Measurements from ENCODE around the gene CD300LB.

CD300LB gene

GRCh38 chr17:74516561-74517328 lies 14.5 kb downstream of the CD300LB start:
- no peak for DNase-seq
- in situ Hi-C loops (cut with HindIII; ENCODE audit: low pct_ligation_motif_present, low sequenced_read_pairs), result no loop called here
- H3K27me3 ChIP-seq (replicated peaks), result no peaks in the 10 kb centered on the region
- no peak overlapping the region for H3K27ac ChIP-seq
- H3K4me3 ChIP-seq (ENCODE audit: low read depth, low read length), result no peak overlapping the region
- H3K36me3 ChIP-seq (replicated peaks), result no peaks in the 10 kb centered on the region
- no peak for TF ChIP-seq CTCF (IDR thresholded peaks at IDR 0.05; ENCODE audit: low read depth, low read length, missing control alignments)

DNA sequence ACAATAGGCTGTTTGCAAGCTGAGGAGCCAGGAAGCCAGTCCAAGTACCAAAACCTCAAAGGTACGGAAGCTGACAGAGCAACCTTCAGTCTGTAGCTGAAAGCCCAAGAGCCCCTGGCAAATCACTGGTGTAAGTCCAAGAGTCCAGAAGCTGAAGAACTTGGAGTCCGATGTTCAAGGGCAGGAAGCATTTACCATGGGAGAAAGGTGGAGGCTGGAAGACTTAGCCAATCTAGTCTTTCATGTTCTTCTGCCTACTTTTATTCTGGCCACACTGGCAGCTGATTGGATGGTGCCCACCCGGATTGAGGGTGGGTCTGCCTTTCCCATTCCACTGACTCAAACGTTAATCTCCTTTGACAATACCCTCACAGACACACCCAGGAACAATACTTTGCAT lies 15.3 kb downstream of the CD300LB start:
- no peak for DNase-seq
- Histone ChIP-seq H3K36me3 (replicated peaks) (no peaks in the 10 kb centered on the region), H3K27me3 (replicated peaks) (no peaks in the 10 kb centered on the region), H3K27ac (no peak overlapping the region), H3K4me3 (ENCODE audit: low read depth, low read length) (no peak overlapping the region)
- in situ Hi-C loops (cut with HindIII; ENCODE audit: low pct_ligation_motif_present, low sequenced_read_pairs), result no loop called here
- TF ChIP-seq CTCF (IDR thresholded peaks at IDR 0.05; ENCODE audit: low read depth, low read length, missing control alignments), result no peak

DNA sequence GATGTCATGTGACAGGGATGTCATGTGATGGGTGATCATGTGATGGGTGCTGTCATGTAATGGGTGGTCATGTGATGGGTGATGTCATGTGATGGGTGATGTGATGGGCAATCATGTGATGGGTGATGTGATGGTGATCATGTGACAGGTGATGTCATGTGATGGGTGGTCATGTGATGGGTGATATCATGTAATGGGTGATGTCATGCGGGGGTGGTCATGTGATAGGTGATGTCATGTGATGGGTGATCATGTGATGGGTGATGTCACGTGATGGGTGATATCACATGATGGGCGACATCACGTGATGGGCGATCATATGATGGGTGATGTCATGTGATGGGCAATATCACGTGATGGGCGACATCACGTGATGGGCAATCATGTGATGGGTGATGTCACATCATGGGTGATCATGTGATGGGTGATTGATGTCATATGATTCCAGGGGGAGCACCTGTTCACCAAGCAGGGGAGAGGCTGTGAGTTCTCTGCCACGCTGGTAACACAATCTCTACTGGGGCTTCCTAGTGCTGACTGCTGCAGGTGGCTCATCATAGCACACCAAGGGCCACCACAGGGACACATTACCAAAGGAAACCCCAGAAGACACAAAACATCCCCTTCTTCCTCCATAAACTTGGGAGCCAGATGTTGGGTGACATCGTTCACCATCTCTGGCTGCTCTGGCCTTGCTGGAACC lies 16.5 kb downstream of the CD300LB start:
- in situ Hi-C loops (cut with HindIII; ENCODE audit: low pct_ligation_motif_present, low sequenced_read_pairs), result no loop called here
- no peak overlapping the region for H3K27ac ChIP-seq

GRCh38 chr17:74513987-74514631 lies 17.2 kb downstream of the CD300LB start:
- H3K36me3 ChIP-seq (replicated peaks), result no peaks in the 10 kb centered on the region
- no peak overlapping the region for H3K27ac ChIP-seq
- in situ Hi-C loops (cut with HindIII; ENCODE audit: low pct_ligation_motif_present, low sequenced_read_pairs), result no loop called here
- no peak overlapping the region for H3K4me3 ChIP-seq (ENCODE audit: low read depth, low read length)
- peak; percentile 18 for DNase-seq
- TF ChIP-seq CTCF (IDR thresholded peaks at IDR 0.05; ENCODE audit: low read depth, low read length, missing control alignments), result no peak
- H3K27me3 ChIP-seq (replicated peaks), result no peaks in the 10 kb centered on the region

More for the DNA sequence above, 16.5 kb downstream of the CD300LB start:
- Histone ChIP-seq H3K4me3 (ENCODE audit: low read depth, low read length) (no peak overlapping the region), H3K27me3 (replicated peaks) (no peaks in the 10 kb centered on the region), H3K36me3 (replicated peaks) (no peaks in the 10 kb centered on the region)
- no peak for DNase-seq
- TF ChIP-seq CTCF (IDR thresholded peaks at IDR 0.05; ENCODE audit: low read depth, low read length, missing control alignments), result no peak

DNA sequence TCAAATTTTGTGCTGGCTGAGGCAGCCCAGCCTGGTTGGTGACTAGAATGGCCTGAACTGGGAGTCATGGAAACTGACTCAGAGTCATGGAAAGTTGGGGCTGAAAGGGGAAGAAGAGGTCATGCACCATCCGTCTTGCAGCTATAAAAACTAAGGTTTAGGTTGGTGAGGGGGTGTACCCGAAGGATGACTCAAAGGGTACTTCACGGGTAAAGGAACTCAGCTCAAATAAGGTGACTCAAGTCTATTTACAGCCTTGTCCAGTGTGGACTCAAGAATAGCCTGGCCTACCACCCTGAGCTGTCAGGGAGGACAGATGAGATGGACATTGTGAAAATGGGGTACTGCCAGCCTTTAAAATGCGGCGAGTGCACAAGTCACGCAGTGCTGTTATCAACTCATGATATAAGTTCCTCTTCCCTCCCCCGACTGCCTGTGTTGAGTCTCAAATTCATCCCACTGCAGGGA lies 18.6 kb downstream of the CD300LB start:
- Histone ChIP-seq H3K27me3 (replicated peaks) (no peaks in the 10 kb centered on the region), H3K27ac (no peak overlapping the region), H3K36me3 (replicated peaks) (no peaks in the 10 kb centered on the region), H3K4me3 (ENCODE audit: low read depth, low read length) (no peak overlapping the region)
- in situ Hi-C loops (cut with HindIII; ENCODE audit: low pct_ligation_motif_present, low sequenced_read_pairs), result no loop called here
- no peak for TF ChIP-seq CTCF (IDR thresholded peaks at IDR 0.05; ENCODE audit: low read depth, low read length, missing control alignments)
- DNase-seq, result no peak

Measured in brain microvascular endothelial cell (primary cell).